ENCODE data around the gene CSNK2A2.

DNA sequence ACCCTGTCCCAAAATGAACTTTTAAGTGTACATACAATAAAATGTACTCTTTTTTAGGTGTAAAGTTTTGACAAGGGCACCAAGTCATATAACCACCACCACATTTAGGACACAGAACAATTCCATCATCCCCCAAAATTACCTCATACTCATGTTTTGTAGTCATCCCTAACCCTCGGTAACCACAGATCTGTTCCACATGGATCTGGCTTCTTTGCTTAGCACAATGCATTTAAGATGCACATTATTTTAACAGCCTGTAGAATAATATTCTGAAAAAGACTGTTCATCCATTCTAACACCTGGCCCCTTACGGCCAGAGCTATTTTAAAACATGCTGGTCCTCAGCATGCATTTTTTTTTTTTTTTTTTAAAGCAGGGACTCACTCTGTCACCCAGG is 43.6 kb downstream of the CSNK2A2 start:
- TF ChIP-seq, protein P1, sequence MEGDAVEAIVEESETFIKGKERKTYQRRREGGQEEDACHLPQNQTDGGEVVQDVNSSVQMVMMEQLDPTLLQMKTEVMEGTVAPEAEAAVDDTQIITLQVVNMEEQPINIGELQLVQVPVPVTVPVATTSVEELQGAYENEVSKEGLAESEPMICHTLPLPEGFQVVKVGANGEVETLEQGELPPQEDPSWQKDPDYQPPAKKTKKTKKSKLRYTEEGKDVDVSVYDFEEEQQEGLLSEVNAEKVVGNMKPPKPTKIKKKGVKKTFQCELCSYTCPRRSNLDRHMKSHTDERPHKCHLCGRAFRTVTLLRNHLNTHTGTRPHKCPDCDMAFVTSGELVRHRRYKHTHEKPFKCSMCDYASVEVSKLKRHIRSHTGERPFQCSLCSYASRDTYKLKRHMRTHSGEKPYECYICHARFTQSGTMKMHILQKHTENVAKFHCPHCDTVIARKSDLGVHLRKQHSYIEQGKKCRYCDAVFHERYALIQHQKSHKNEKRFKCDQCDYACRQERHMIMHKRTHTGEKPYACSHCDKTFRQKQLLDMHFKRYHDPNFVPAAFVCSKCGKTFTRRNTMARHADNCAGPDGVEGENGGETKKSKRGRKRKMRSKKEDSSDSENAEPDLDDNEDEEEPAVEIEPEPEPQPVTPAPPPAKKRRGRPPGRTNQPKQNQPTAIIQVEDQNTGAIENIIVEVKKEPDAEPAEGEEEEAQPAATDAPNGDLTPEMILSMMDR (IDR thresholded peaks at IDR 0.05) = no peak
- TF ChIP-seq POLR2A (IDR thresholded peaks at IDR 0.05) (no peak), POLR2AphosphoS5 (IDR thresholded peaks at IDR 0.05) (no peak), EP300 (IDR thresholded peaks at IDR 0.05; ENCODE audit: low read depth) (no peak)
